Measurements from ENCODE around the gene OR9Q1. TPM values are rescaled to one million over a fixed set of nuclear protein-coding genes. Genes with fewer than 3 reads are reported as not detected.
A peak's percentile ranks its signal among the peaks of the same experiment; 100 is the strongest.

The OR9Q1 gene
- total and polyA plus RNA-seq, 2 of the 4 experiments (the other 2 are of a cell fraction) = not detected

- intact Hi-C loops (cut with micrococcal nuclease) (no loop called here), dilution Hi-C loops (cut with HindIII; ENCODE audit: low sequenced_read_pairs, unreplicated experiment) (no loop called here), in situ Hi-C loops (cut with MboI; ENCODE audit: low sequenced_read_pairs) (no loop called here)
- H2BK5ac ChIP-seq (ENCODE audit: low read depth, low read length, poor library complexity, severe bottlenecking) = no peak overlapping the region
- H3K27me3 ChIP-seq (ENCODE audit: control insufficient read depth, insufficient read depth, low read length) = no peaks in the 10 kb centered on the region
- H3K9ac ChIP-seq (ENCODE audit: low read depth, low read length) = no peak overlapping the region
- WGBS, 2 experiments (ENCODE audit: extremely low coverage in 2 of 2, insufficient read length in 1 of 2) = no CpG with 5 or more reads among the region's 2 CpGs
- DNase-seq (no peak), ATAC-seq (ENCODE audit: low read depth) (no peak)
- no peak overlapping the region for H3K4me3 ChIP-seq (ENCODE audit: insufficient read depth, low read depth, low read length)
- no peaks in the 10 kb centered on the region for H3K4me1 ChIP-seq (ENCODE audit: control insufficient read depth, insufficient read depth, low read length)
- no peaks in the 10 kb centered on the region for H4K20me1 ChIP-seq (ENCODE audit: insufficient read depth, low read length)
- no peaks in the 10 kb centered on the region for H3K36me3 ChIP-seq (ENCODE audit: control insufficient read depth, insufficient read depth, low read length)
- TF ChIP-seq BHLHE40 (IDR thresholded peaks at IDR 0.05; ENCODE audit: low read depth, low read length) (no peak), NFE2L2 (IDR thresholded peaks at IDR 0.05; ENCODE audit: low read depth, low read length) (peak; percentile 67), MAFK (IDR thresholded peaks at IDR 0.05; ENCODE audit: low read depth, low read length) (peak; percentile 65)
- no peak overlapping the region for H2AFZ ChIP-seq (replicated peaks; ENCODE audit: low read length, poor library complexity)
- no peak overlapping the region for H2AK9ac ChIP-seq (replicated peaks; ENCODE audit: low read depth, low read length, poor library complexity)
- H3K4me2 ChIP-seq (ENCODE audit: low read depth, low read length) = no peak overlapping the region
- H3K9me1 ChIP-seq (ENCODE audit: insufficient read depth, low read length) = no peaks in the 10 kb centered on the region
- no peak overlapping the region for H3K23ac ChIP-seq (ENCODE audit: low read depth, low read length)
- BruUV-seq (replicated peaks) = no TSS peak
- no peak overlapping the region for H2BK120ac ChIP-seq (ENCODE audit: low read depth, low read length)
- no peak overlapping the region for H3K18ac ChIP-seq (ENCODE audit: low read depth, low read length)
- H2BK20ac ChIP-seq (ENCODE audit: low read depth, low read length) = no peak overlapping the region
- H3K14ac ChIP-seq (replicated peaks; ENCODE audit: low read depth, low read length) = no peak overlapping the region
- H4K5ac ChIP-seq (ENCODE audit: low read depth, low read length) = no peak overlapping the region
- ChIA-PET POLR2A (ENCODE audit: unreplicated experiment) (no interaction called here), CTCF (no interaction called here)
- H3K56ac ChIP-seq (ENCODE audit: extremely low read depth, insufficient read depth, low read length) = no peak overlapping the region
- H3K79me1 ChIP-seq (ENCODE audit: low read depth in 1 of 2, low read length in 2 of 2) = no peaks in the 10 kb centered on the region
- no peak overlapping the region for H2BK15ac ChIP-seq (ENCODE audit: low read depth, low read length)
- no peak overlapping the region for H3K4ac ChIP-seq (ENCODE audit: low read depth, low read length)
- no peaks in the 10 kb centered on the region; the same call in 1 of the 2 replicates for H3K9me3 ChIP-seq (ENCODE audit: control insufficient read depth, insufficient read depth, low read length)
- no peak overlapping the region for H4K91ac ChIP-seq (ENCODE audit: insufficient read depth, low read depth, low read length)
- H3K27ac ChIP-seq (ENCODE audit: insufficient read depth, low read length) = no peak overlapping the region
- H2AK5ac ChIP-seq (ENCODE audit: low read depth, low read length) = no peak overlapping the region
- H4K8ac ChIP-seq (ENCODE audit: low read depth in 2 of 2, low read length in 2 of 2) = no peak overlapping the region
Observed at GRCh38 chr11:58195939-58196338, 172.3 kb downstream of the OR9Q1 start.
